Neuronal stem cell (in vitro differentiated cells): ENCODE results near the gene CFAP141.

Source experiments
- DNase-seq: peaks from one replicate; pipeline ENCODE4 v3.0.0-alpha.2; 2013; ENCODE audit warnings: low spot score
- H2AFZ ChIP-seq: one replicate; pipeline ENCODE4 v1.6.1; 2013; ENCODE audit warnings: mild to moderate bottlenecking, low read length, inconsistent platforms
- H2AK5ac ChIP-seq: 2 replicates; pipeline ENCODE4 v1.6.1; 2013; ENCODE audit warnings: low read depth, mild to moderate bottlenecking, inconsistent platforms, low read length, moderate library complexity, mixed read lengths
- H2BK120ac ChIP-seq: 2 replicates; pipeline ENCODE4 v1.6.1; 2013; ENCODE audit warnings: low read depth, mild to moderate bottlenecking, inconsistent platforms, low read length, moderate library complexity, mixed read lengths
- H2BK12ac ChIP-seq: one replicate; pipeline ENCODE4 v1.6.1; 2013; ENCODE audit warnings: low read length, inconsistent platforms
- H2BK15ac ChIP-seq: 2 replicates; pipeline ENCODE4 v1.6.1; 2013; ENCODE audit warnings: mild to moderate bottlenecking, low read length, inconsistent platforms, mixed read lengths
- H2BK5ac ChIP-seq: one replicate; pipeline ENCODE4 v1.6.1; 2013; ENCODE audit warnings: inconsistent platforms, mild to moderate bottlenecking, low read length, moderate library complexity
- H3K14ac ChIP-seq: one replicate; pipeline ENCODE4 v1.6.1; 2013; ENCODE audit warnings: low read length, inconsistent platforms
- H3K18ac ChIP-seq: 2 replicates; pipeline ENCODE4 v1.6.1; 2013; ENCODE audit warnings: low read length, inconsistent platforms
- H3K23ac ChIP-seq: 2 replicates; pipeline ENCODE4 v1.6.1; 2013; ENCODE audit warnings: low read depth, mild to moderate bottlenecking, mixed read lengths, low read length, inconsistent platforms; ENCODE audit not compliant: poor library complexity
- H3K27ac ChIP-seq: replicated peaks from 3 replicates; pipeline ENCODE4 v1.5.1; 2013; ENCODE audit warnings: low read length, inconsistent platforms
- H3K27me3 ChIP-seq, 3 experiments: 2 replicates each; pipeline ENCODE4 v1.6.1; 2013; ENCODE audit warnings: low read length in 3 of 3, mild to moderate bottlenecking in 2 of 3, inconsistent platforms in 1 of 3, low read depth in 1 of 3, mixed read lengths in 1 of 3, moderate library complexity in 1 of 3; ENCODE audit not compliant: control insufficient read depth in 3 of 3, insufficient read depth in 3 of 3
- H3K36me3 ChIP-seq, 2 donors: replicated peaks in 1 of 2; 2 replicates each; pipeline ENCODE4 v1.6.1; 2013; ENCODE audit warnings: low read length in 2 of 2; ENCODE audit not compliant: control insufficient read depth in 2 of 2, insufficient read depth in 2 of 2
- H3K4ac ChIP-seq: 2 replicates; pipeline ENCODE4 v1.6.1; 2013; ENCODE audit warnings: inconsistent platforms, mild to moderate bottlenecking, low read length, moderate library complexity
- H3K4me1 ChIP-seq, 2 donors: 1 replicate in 1 of 2; 2 replicates in 1 of 2; pipeline ENCODE4 v1.6.1; 2013; ENCODE audit warnings: low read length in 2 of 2, low read depth in 1 of 2; ENCODE audit not compliant: control insufficient read depth in 2 of 2, insufficient read depth in 1 of 2
- H3K4me2 ChIP-seq: one replicate; pipeline ENCODE4 v1.6.1; 2013; ENCODE audit warnings: mild to moderate bottlenecking, low read length, inconsistent platforms; ENCODE audit not compliant: insufficient read depth, poor library complexity, severe bottlenecking
- H3K4me3 ChIP-seq, 2 donors: 2 replicates each; pipeline ENCODE4 v1.5.1; 2013; ENCODE audit warnings: low read length in 2 of 2, mild to moderate bottlenecking in 2 of 2, inconsistent platforms in 1 of 2, moderate library complexity in 1 of 2
- H3K79me1 ChIP-seq: one replicate; pipeline ENCODE4 v1.6.1; 2013; ENCODE audit warnings: low read depth, mild to moderate bottlenecking, inconsistent platforms, low read length, moderate library complexity
- H3K9ac ChIP-seq: one replicate; pipeline ENCODE4 v1.6.1; 2013; ENCODE audit warnings: mild to moderate bottlenecking, low read depth, low read length, inconsistent platforms; ENCODE audit not compliant: poor library complexity
- H3K9me3 ChIP-seq, 2 donors: replicated peaks in 1 of 2; 2 replicates each; pipeline versions ENCODE3 to v1.6.1; 2013; ENCODE audit warnings: low read length in 2 of 2, mild to moderate bottlenecking in 2 of 2, inconsistent platforms in 1 of 2, low read depth in 1 of 2, mixed read lengths in 1 of 2, moderate library complexity in 1 of 2; ENCODE audit not compliant: control insufficient read depth in 2 of 2, insufficient read depth in 1 of 2
- H4K8ac ChIP-seq: one replicate; pipeline ENCODE4 v1.6.1; 2013; ENCODE audit warnings: low read depth, mild to moderate bottlenecking, inconsistent platforms, low read length, moderate library complexity
- H4K91ac ChIP-seq: one replicate; pipeline ENCODE4 v1.6.1; 2013; ENCODE audit warnings: low read length, low read depth, mild to moderate bottlenecking, inconsistent platforms; ENCODE audit not compliant: poor library complexity
- WGBS, 2 donors: extraction: QIAGEN DNeasy Blood & Tissue Kit; methylation state at CpG; one replicate each; pipeline ENCODE4 v1.1.7; 2013; ENCODE audit warnings: missing lambda C conversion rate in 2 of 2, mixed read lengths in 1 of 2; ENCODE audit not compliant: insufficient read length in 2 of 2, insufficient replicate concordance in 1 of 2; ENCODE audit errors: extremely low coverage in 2 of 2; 5-methylcytosine and 5-hydroxymethylcytosine counted together

CFAP141 gene

GRCh38 chr1:154239491-154239890 lies 33.4 kb upstream of the CFAP141 start:
- no peak overlapping the region for H3K23ac ChIP-seq
- WGBS, 2 donors, result no CpG with 5 or more reads among the region's 3 CpGs

DNA sequence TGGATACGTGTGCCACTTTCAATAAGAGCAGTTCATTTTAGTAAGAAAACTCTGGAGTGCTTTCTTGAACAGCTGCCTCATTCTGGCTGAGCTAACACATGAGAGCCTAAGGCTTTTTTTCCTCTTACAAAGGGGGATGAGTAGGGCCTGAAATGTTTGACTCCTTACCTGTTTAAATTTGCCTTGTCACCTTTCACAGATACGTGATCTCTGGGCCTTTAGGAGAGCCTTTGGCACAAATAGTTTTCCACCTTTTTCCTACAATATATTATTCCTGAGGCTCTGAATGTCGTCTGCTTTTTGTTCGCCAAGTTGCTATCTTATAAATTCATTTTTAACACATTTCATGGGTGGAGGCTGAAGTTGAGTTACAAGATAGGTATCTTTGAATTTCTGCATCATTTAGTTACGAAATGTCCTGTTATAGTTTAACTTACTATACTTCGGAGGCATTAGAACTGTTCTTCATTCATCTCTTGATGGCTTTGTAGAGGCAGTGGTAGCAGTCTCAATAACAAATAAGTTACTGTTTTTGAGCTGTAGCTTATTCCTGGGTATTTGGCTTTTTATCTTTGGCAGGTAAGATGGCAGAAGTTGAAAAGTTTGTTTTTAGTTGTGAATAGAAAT lies 31.9 kb upstream of the CFAP141 start:
- Histone ChIP-seq H3K4ac (no peak overlapping the region), H2BK15ac (no peak overlapping the region), H2AK5ac (no peak overlapping the region), H3K14ac (no peak overlapping the region), H3K36me3 (peaks cover 38 to 98% of the 10 kb centered on the region in 2 donors), H3K4me1 (no peaks in the 10 kb centered on the region), H3K9ac (no peak overlapping the region), H3K9me3 (no peaks in the 10 kb centered on the region), H4K91ac (no peak overlapping the region), H2AFZ (no peak overlapping the region), H3K4me2 (no peak overlapping the region), H3K18ac (no peak overlapping the region), H3K27ac (no peak overlapping the region), H2BK120ac (no peak overlapping the region), H3K27me3 (no peaks in the 10 kb centered on the region), H2BK5ac (no peak overlapping the region), H3K23ac (no peak overlapping the region), H4K8ac (no peak overlapping the region), H3K79me1 (peaks cover 7% of the 10 kb centered on the region), H3K4me3 (no peak overlapping the region), H2BK12ac (no peak overlapping the region)
- no peak for DNase-seq
- no CpG with 5 or more reads among the region's 6 CpGs for WGBS, 2 donors

More at GRCh38 chr1:154239491-154239890, 33.4 kb upstream of the CFAP141 start:
- Histone ChIP-seq H3K4ac (no peak overlapping the region), H3K9me3 (no peaks in the 10 kb centered on the region), H3K27ac (no peak overlapping the region), H2BK120ac (no peak overlapping the region), H2BK5ac (no peak overlapping the region), H3K4me1 (no peaks in the 10 kb centered on the region), H3K9ac (no peak overlapping the region), H3K18ac (no peak overlapping the region), H3K27me3 (no peaks in the 10 kb centered on the region), H4K8ac (no peak overlapping the region), H4K91ac (no peak overlapping the region), H3K14ac (no peak overlapping the region), H2AFZ (no peak overlapping the region), H2AK5ac (no peak overlapping the region), H3K79me1 (peaks cover 7% of the 10 kb centered on the region), H3K36me3 (peaks cover 43 to 97% of the 10 kb centered on the region in 2 donors), H3K4me3 (no peak overlapping the region), H2BK15ac (no peak overlapping the region), H3K4me2 (no peak overlapping the region), H2BK12ac (no peak overlapping the region)
- DNase-seq, result no peak

DNA sequence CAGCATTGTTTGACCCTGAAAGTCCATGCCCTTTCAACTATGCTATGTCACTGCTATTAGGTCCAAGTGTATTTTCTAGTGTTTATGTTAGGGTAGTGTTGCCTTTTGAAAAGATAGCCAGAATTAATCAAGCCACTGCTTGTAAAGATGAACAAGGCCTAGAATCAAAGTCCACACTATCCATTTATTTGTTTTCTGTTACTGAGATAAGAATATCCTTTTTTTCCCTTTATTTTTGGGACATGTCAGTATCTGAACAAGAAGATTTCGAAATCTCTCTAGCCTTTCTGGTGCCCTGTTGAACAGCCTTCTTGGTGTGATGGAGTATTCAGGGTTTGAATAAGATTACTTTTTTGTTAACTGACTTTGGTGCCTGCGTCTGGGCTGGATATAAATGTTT lies 31.3 kb upstream of the CFAP141 start:
- Histone ChIP-seq H2BK12ac (no peak overlapping the region), H3K4me2 (no peak overlapping the region), H4K91ac (no peak overlapping the region), H3K36me3 (peaks cover 38 to 98% of the 10 kb centered on the region in 2 donors), H2BK5ac (no peak overlapping the region), H3K23ac (no peak overlapping the region), H3K18ac (no peak overlapping the region), H3K9ac (no peak overlapping the region), H2AK5ac (no peak overlapping the region), H3K79me1 (peaks cover 7% of the 10 kb centered on the region), H2AFZ (no peak overlapping the region), H4K8ac (no peak overlapping the region), H3K9me3 (no peaks in the 10 kb centered on the region), H3K4me3 (no peak overlapping the region), H3K4me1 (no peaks in the 10 kb centered on the region), H2BK15ac (no peak overlapping the region), H3K27me3 (no peaks in the 10 kb centered on the region), H3K27ac (no peak overlapping the region), H3K14ac (no peak overlapping the region), H2BK120ac (no peak overlapping the region), H3K4ac (no peak overlapping the region)
- no peak for DNase-seq
- WGBS, 2 donors, result no CpG with 5 or more reads among the region's 2 CpGs

DNA sequence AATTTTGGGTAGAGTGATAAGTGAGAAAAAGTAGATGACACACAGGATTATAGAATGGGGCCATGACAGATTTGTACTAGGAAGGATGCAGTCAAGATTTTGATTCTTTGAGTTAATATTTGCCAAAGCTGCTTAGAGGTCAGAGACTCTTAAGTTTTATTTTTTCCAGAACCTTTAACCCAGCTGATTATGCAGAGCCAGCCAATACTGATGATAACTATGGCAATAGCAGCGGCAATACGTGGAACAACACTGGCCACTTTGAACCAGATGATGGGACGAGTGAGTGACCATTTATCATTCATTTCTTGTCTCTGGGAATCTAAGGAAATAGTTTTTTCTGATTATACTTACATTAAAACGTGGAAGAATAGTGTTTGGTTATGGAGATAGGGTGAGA lies 30.7 kb upstream of the CFAP141 start:
- Histone ChIP-seq H3K27ac (no peak overlapping the region), H3K27me3 (no peaks in the 10 kb centered on the region), H2BK15ac (no peak overlapping the region), H3K18ac (no peak overlapping the region), H4K91ac (no peak overlapping the region), H3K4me2 (no peak overlapping the region), H2AK5ac (no peak overlapping the region), H3K9ac (no peak overlapping the region), H2AFZ (no peak overlapping the region), H3K79me1 (peaks cover 7% of the 10 kb centered on the region), H2BK5ac (no peak overlapping the region), H3K4ac (no peak overlapping the region), H3K4me1 (no peaks in the 10 kb centered on the region), H4K8ac (no peak overlapping the region), H3K4me3 (no peak overlapping the region), H3K14ac (no peak overlapping the region), H3K23ac (no peak overlapping the region), H2BK120ac (no peak overlapping the region), H3K36me3 (peaks cover 35 to 98% of the 10 kb centered on the region in 2 donors), H2BK12ac (no peak overlapping the region), H3K9me3 (no peaks in the 10 kb centered on the region)
- 100% methylated on average over 1 of the region's 4 CpGs; no CpG with 5 or more reads in 1 of the 2 donors for WGBS, 2 donors
- no peak for DNase-seq
